Astrocyte (in vitro differentiated cells and primary cell): Measurements from ENCODE around the gene RP2. TPM values are rescaled to one million over a fixed set of nuclear protein-coding genes. Genes with fewer than 3 reads are reported as not detected.

Experiments used
- DNase-seq: peaks from one replicate; pipeline ENCODE4 v3.0.0-alpha.2; 2010; ENCODE audit warnings: low read depth
- FAIRE-seq: peaks from 2 replicates; lab custom pipeline; 2011; peaks lifted over from hg19 to GRCh38; lab: Jason Lieb, UNC
- H2AFZ ChIP-seq: 2 replicates; pipeline ENCODE4 v1.6.0; 2012; ENCODE audit warnings: low read depth, low read length, inconsistent platforms
- H3K27ac ChIP-seq: 2 replicates; pipeline ENCODE4 v1.5.1; 2011; ENCODE audit warnings: low read depth, low read length, inconsistent platforms
- H3K27me3 ChIP-seq: 2 replicates; pipeline ENCODE4 v1.6.0; 2011; ENCODE audit warnings: low read length, inconsistent platforms; ENCODE audit not compliant: insufficient read depth
- H3K36me3 ChIP-seq: 2 replicates; pipeline ENCODE4 v1.5.1; 2011; ENCODE audit warnings: low read length, inconsistent platforms; ENCODE audit not compliant: insufficient read depth
- H3K4me1 ChIP-seq: 2 replicates; pipeline ENCODE4 v1.5.1; 2011; ENCODE audit warnings: low read length, inconsistent platforms; ENCODE audit not compliant: insufficient read depth
- H3K4me2 ChIP-seq: 2 replicates; pipeline ENCODE4 v1.6.0; 2012; ENCODE audit warnings: low read length, inconsistent platforms
- H3K4me3 ChIP-seq: 2 replicates; pipeline ENCODE4 v1.5.1; 2011; ENCODE audit warnings: low read depth, mild to moderate bottlenecking, low read length, inconsistent platforms; ENCODE audit not compliant: insufficient read depth
- H3K79me2 ChIP-seq: 2 replicates; pipeline ENCODE4 v1.6.0; 2012; ENCODE audit warnings: mild to moderate bottlenecking, low read length, inconsistent platforms; ENCODE audit not compliant: insufficient read depth
- H3K9ac ChIP-seq: 2 replicates; pipeline ENCODE4 v1.6.0; 2012; ENCODE audit warnings: mild to moderate bottlenecking, low read length, inconsistent platforms
- H3K9me3 ChIP-seq: 2 replicates; pipeline ENCODE4 v1.5.1; 2012; ENCODE audit warnings: low read depth, mild to moderate bottlenecking, low read length, inconsistent platforms; ENCODE audit not compliant: insufficient read depth
- H4K20me1 ChIP-seq: 2 replicates; pipeline ENCODE4 v1.6.0; 2012; ENCODE audit warnings: low read length, inconsistent platforms; ENCODE audit not compliant: insufficient read depth
- H3K27ac Mint-ChIP-seq: one replicate; pipeline ENCODE4 v1.8.0; 2021; ENCODE audit warnings: mild to moderate bottlenecking, mixed read lengths; ENCODE audit not compliant: unreplicated experiment
- H3K27me3 Mint-ChIP-seq: one replicate; pipeline ENCODE4 v1.8.0; 2021; ENCODE audit warnings: low read depth, mixed read lengths; ENCODE audit not compliant: unreplicated experiment
- H3K36me3 Mint-ChIP-seq: one replicate; pipeline ENCODE4 v1.8.0; 2021; ENCODE audit warnings: low read depth, mixed read lengths; ENCODE audit not compliant: unreplicated experiment
- H3K4me1 Mint-ChIP-seq: one replicate; pipeline ENCODE4 v1.8.0; 2021; ENCODE audit warnings: low read depth, mixed read lengths; ENCODE audit not compliant: unreplicated experiment
- H3K4me3 Mint-ChIP-seq: one replicate; pipeline ENCODE4 v1.8.0; 2021; ENCODE audit warnings: mild to moderate bottlenecking, moderate library complexity, mixed read lengths; ENCODE audit not compliant: unreplicated experiment
- H3K9me3 Mint-ChIP-seq: one replicate; pipeline ENCODE4 v1.8.0; 2021; ENCODE audit warnings: mild to moderate bottlenecking, mixed read lengths; ENCODE audit not compliant: unreplicated experiment
- EZH2 ChIP-seq: IDR thresholded peaks from 2 replicates; pipeline ENCODE4 v1.6.1; 2012; ENCODE audit warnings: mild to moderate bottlenecking, low read length, inconsistent platforms; ENCODE audit not compliant: insufficient read depth
- total RNA-seq: library from RNA; stranded (reverse); gene quantifications from 2 replicates; pipeline ENCODE4 v1.2.1, GENCODE V29; 2021
- TF ChIP-seq, protein P1 (sequence below): IDR thresholded peaks from 2 replicates; pipeline ENCODE4 v1.5.1; 2011; ENCODE audit warnings: low read depth, mild to moderate bottlenecking, inconsistent platforms, low read length, moderate library complexity; ENCODE audit not compliant: insufficient read depth

The RP2 gene
- total RNA-seq, 1 donor from 2014 or later, result 20.5 TPM

DNA sequence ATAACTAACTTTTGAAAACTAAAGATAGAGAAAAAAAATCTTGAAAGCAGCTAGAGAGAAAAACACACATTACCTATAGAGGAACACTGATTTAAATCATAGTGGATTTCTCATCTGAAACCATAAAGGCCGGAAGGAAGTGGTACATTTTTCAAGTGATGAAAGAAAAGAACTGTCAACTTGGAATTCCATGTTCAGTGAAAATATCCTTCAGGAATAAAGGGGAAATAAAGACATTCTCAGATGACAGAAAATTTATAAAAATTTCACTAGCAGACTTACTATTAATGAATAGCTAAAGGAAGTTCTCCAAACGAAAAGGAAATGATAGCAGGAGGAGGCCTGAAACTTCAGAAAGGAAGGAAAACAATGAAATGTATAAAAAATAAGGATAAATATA lies 67.8 kb downstream of the RP2 start:
- Histone ChIP-seq H3K79me2 (no peaks in the 10 kb centered on the region), H3K27me3 (no peaks in the 10 kb centered on the region), H3K36me3 (no peaks in the 10 kb centered on the region), H3K9ac (no peak overlapping the region), H3K4me2 (no peak overlapping the region), H3K9me3 (no peaks in the 10 kb centered on the region), H3K27ac (no peak overlapping the region), H3K4me3 (no peak overlapping the region), H3K4me1 (no peaks in the 10 kb centered on the region), H4K20me1 (no peaks in the 10 kb centered on the region), H2AFZ (no peak overlapping the region)
- Mint-ChIP-seq H3K4me1 (no peaks in the 10 kb centered on the region), H3K9me3 (no peaks in the 10 kb centered on the region), H3K27me3 (no peaks in the 10 kb centered on the region), H3K36me3 (no peaks in the 10 kb centered on the region), H3K27ac (no peak overlapping the region), H3K4me3 (no peak overlapping the region)
- no peak for DNase-seq
- no peak for TF ChIP-seq EZH2
- TF ChIP-seq, protein P1, sequence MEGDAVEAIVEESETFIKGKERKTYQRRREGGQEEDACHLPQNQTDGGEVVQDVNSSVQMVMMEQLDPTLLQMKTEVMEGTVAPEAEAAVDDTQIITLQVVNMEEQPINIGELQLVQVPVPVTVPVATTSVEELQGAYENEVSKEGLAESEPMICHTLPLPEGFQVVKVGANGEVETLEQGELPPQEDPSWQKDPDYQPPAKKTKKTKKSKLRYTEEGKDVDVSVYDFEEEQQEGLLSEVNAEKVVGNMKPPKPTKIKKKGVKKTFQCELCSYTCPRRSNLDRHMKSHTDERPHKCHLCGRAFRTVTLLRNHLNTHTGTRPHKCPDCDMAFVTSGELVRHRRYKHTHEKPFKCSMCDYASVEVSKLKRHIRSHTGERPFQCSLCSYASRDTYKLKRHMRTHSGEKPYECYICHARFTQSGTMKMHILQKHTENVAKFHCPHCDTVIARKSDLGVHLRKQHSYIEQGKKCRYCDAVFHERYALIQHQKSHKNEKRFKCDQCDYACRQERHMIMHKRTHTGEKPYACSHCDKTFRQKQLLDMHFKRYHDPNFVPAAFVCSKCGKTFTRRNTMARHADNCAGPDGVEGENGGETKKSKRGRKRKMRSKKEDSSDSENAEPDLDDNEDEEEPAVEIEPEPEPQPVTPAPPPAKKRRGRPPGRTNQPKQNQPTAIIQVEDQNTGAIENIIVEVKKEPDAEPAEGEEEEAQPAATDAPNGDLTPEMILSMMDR, result no peak
- FAIRE-seq, result no peak

GRCh38 chrX:46910415-46910814 lies 73.6 kb downstream of the RP2 start:
- FAIRE-seq, result no peak
- H3K36me3 Mint-ChIP-seq, result no peaks in the 10 kb centered on the region

GRCh38 chrX:46912098-46912602 lies 75.3 kb downstream of the RP2 start, which contains the start of gene JADE3:
Gene JADE3 (plus strand): TSS chrX:46912421. CDS start chrX:46984895, 72,474 bp downstream.
- Histone ChIP-seq H3K4me3 (peak within 1 kb of the TSS; percentile 67), H3K9ac (peak within 1 kb of the TSS; percentile 76), H3K9me3 (no peaks in the 10 kb centered on the region), H3K79me2 (peaks cover 27% of the 10 kb centered on the region), H3K4me1 (peaks cover 6% of the 10 kb centered on the region), H2AFZ (peak within 1 kb of the TSS; percentile 73), H3K27ac (no peak within 1 kb of the TSS), H3K27me3 (no peaks in the 10 kb centered on the region), H4K20me1 (peaks cover 12% of the 10 kb centered on the region), H3K4me2 (peak within 1 kb of the TSS; percentile 96), H3K36me3 (no peaks in the 10 kb centered on the region)
- no peaks in the 10 kb centered on the region for H3K27me3 Mint-ChIP-seq
- peak; percentile 58 for DNase-seq
- no peaks in the 10 kb centered on the region for H3K36me3 Mint-ChIP-seq
- TF ChIP-seq, protein P1, result no peak
- no peak for TF ChIP-seq EZH2
- peak within 1 kb of the TSS; percentile 97 for H3K4me3 Mint-ChIP-seq
- no peak for FAIRE-seq
- no peaks in the 10 kb centered on the region for H3K9me3 Mint-ChIP-seq
- peaks cover 7% of the 10 kb centered on the region for H3K4me1 Mint-ChIP-seq
- peak within 1 kb of the TSS; percentile 7 for H3K27ac Mint-ChIP-seq

More at GRCh38 chrX:46910415-46910814, 73.6 kb downstream of the RP2 start:
- Histone ChIP-seq H3K27ac (no peak overlapping the region), H3K79me2 (peaks cover 20% of the 10 kb centered on the region), H3K4me3 (no peak overlapping the region), H3K27me3 (no peaks in the 10 kb centered on the region), H3K4me1 (peaks cover 6% of the 10 kb centered on the region), H3K4me2 (no peak overlapping the region), H4K20me1 (peaks cover 12% of the 10 kb centered on the region), H3K36me3 (no peaks in the 10 kb centered on the region), H2AFZ (no peak overlapping the region), H3K9ac (no peak overlapping the region), H3K9me3 (no peaks in the 10 kb centered on the region)
- DNase-seq, result no peak
- Mint-ChIP-seq H3K9me3 (no peaks in the 10 kb centered on the region), H3K27me3 (no peaks in the 10 kb centered on the region), H3K27ac (no peak overlapping the region), H3K4me1 (peaks cover 7% of the 10 kb centered on the region), H3K4me3 (no peak overlapping the region)
- TF ChIP-seq EZH2, result no peak
- TF ChIP-seq, protein P1, result no peak
